ENCODE measurements around the gene TP53TG3. TPM values are rescaled to one million over a fixed set of nuclear protein-coding genes. Genes with fewer than 3 reads are reported as not detected.

TP53TG3 gene
- total RNA-seq = not detected in 2 replicates

DNA sequence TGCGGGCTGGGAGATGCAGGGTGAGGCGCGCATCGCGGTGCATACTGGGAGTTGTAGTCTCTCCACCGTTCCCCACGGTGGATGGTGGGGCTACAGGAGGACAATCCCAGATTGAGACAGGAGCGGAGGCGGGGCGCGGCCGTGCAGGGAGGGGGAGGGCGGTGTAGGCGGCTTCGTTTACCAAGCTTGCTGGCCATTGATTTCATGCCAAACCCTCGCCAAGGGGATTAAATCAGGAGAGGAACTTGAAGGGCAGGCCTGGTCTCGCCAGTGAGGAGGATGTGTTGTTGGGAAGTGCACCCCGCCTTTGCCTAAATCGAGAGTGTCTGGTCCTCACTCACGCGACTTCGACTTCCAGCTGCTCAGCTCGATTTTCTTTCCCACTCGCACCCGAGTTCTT, at the start of gene TP53TG3:
Gene TP53TG3, minus strand, starts transcription at position 101 of the 400 bp plus-strand sequence. Its CDS starts 68 bp downstream, at position 33.

